Measurements from ENCODE around the gene RPL4. TPM values are rescaled to one million over a fixed set of nuclear protein-coding genes. Genes with fewer than 3 reads are reported as not detected.
A peak's percentile ranks its signal among the peaks of the same experiment; 100 is the strongest.

RPL4 gene
- total and polyA plus RNA-seq, 9 of the 15 experiments (the other 6 are each of a cell fraction or from before 2014, with no cell fraction given) = 2,055 to 7,760 (median 5,069) TPM

DNA sequence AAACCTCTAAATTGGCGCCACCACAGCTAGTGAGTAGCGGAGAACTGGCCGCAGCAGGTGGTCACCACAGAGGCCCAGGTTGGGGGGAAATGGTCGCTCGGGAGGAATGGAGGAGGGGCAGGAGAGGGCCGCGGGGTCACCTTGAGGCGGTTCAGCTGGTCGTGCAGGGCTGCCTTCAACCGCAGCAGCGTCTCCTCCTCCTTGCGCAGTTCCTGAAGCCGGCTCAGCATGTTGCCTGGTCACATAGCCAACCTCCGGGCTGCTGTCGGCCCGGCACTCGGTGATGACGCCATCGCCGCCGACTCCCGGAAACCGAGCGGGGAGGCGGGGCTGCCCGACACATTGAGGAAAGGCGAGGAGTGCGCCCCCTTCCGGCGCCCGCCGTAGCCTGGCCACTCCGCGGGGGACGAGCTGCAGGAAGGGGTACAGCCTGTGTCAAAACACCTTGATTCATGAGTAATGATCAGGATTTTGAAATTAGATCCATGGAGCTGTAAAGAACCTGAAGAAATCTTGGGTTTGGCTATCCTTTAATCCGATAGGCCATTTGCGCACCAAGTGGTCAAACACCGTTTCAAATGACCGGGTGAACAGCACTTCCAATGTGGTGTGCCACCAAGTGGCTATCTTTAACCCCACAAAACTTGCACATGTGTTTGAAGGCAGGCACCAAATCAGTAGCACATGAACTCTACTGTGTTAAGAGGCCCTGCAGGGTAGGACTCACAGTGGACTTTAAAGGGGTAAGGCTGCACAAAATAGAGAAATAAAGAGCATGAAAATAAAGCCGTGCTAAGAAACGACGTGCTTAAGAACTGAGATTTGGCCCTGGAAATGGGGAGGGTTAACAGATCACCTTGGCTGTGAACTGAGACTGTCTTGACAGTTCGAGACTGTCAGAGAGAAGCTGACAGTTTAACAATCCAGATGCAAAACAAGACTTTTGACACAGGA is 6.9 kb downstream of the RPL4 start, which contains the start of gene SNAPC5 (continued):
- TF ChIP-seq, protein P1, sequence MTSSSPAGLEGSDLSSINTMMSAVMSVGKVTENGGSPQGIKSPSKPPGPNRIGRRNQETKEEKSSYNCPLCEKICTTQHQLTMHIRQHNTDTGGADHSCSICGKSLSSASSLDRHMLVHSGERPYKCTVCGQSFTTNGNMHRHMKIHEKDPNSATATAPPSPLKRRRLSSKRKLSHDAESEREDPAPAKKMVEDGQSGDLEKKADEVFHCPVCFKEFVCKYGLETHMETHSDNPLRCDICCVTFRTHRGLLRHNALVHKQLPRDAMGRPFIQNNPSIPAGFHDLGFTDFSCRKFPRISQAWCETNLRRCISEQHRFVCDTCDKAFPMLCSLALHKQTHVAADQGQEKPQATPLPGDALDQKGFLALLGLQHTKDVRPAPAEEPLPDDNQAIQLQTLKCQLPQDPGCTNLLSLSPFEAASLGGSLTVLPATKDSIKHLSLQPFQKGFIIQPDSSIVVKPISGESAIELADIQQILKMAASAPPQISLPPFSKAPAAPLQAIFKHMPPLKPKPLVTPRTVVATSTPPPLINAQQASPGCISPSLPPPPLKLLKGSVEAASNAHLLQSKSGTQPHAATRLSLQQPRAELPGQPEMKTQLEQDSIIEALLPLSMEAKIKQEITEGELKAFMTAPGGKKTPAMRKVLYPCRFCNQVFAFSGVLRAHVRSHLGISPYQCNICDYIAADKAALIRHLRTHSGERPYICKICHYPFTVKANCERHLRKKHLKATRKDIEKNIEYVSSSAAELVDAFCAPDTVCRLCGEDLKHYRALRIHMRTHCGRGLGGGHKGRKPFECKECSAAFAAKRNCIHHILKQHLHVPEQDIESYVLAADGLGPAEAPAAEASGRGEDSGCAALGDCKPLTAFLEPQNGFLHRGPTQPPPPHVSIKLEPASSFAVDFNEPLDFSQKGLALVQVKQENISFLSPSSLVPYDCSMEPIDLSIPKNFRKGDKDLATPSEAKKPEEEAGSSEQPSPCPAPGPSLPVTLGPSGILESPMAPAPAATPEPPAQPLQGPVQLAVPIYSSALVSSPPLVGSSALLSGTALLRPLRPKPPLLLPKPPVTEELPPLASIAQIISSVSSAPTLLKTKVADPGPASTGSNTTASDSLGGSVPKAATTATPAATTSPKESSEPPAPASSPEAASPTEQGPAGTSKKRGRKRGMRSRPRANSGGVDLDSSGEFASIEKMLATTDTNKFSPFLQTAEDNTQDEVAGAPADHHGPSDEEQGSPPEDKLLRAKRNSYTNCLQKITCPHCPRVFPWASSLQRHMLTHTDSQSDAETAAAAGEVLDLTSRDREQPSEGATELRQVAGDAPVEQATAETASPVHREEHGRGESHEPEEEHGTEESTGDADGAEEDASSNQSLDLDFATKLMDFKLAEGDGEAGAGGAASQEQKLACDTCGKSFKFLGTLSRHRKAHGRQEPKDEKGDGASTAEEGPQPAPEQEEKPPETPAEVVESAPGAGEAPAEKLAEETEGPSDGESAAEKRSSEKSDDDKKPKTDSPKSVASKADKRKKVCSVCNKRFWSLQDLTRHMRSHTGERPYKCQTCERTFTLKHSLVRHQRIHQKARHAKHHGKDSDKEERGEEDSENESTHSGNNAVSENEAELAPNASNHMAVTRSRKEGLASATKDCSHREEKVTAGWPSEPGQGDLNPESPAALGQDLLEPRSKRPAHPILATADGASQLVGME (CRISPR knock-in tag; IDR thresholded peaks at IDR 0.05) = no peak
- TF ChIP-seq, protein P2, sequence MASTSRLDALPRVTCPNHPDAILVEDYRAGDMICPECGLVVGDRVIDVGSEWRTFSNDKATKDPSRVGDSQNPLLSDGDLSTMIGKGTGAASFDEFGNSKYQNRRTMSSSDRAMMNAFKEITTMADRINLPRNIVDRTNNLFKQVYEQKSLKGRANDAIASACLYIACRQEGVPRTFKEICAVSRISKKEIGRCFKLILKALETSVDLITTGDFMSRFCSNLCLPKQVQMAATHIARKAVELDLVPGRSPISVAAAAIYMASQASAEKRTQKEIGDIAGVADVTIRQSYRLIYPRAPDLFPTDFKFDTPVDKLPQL (IDR thresholded peaks at IDR 0.05; ENCODE audit: extremely low read depth, insufficient read length) = no peak
- TF ChIP-seq ESRRB (CRISPR knock-in tag; IDR thresholded peaks at IDR 0.05; ENCODE audit: borderline replicate concordance) = no peak
- peak; percentile 91 for TF ChIP-seq RB1 (IDR thresholded peaks at IDR 0.05; ENCODE audit: low read depth)
- no peak for TF ChIP-seq ZC3H11A (IDR thresholded peaks at IDR 0.05; ENCODE audit: low read depth, low read length)
- TF ChIP-seq SUPT5H (IDR thresholded peaks at IDR 0.05) = peak; percentile 76
- TF ChIP-seq FOXM1 (IDR thresholded peaks at IDR 0.05; ENCODE audit: low read depth) = no peak
- peak; percentile 81; the same call in 1 of the 2 replicates for TF ChIP-seq FOXM1 (CRISPR knock-in tag; IDR thresholded peaks at IDR 0.05; ENCODE audit: low read depth)
- TF ChIP-seq, protein P3, sequence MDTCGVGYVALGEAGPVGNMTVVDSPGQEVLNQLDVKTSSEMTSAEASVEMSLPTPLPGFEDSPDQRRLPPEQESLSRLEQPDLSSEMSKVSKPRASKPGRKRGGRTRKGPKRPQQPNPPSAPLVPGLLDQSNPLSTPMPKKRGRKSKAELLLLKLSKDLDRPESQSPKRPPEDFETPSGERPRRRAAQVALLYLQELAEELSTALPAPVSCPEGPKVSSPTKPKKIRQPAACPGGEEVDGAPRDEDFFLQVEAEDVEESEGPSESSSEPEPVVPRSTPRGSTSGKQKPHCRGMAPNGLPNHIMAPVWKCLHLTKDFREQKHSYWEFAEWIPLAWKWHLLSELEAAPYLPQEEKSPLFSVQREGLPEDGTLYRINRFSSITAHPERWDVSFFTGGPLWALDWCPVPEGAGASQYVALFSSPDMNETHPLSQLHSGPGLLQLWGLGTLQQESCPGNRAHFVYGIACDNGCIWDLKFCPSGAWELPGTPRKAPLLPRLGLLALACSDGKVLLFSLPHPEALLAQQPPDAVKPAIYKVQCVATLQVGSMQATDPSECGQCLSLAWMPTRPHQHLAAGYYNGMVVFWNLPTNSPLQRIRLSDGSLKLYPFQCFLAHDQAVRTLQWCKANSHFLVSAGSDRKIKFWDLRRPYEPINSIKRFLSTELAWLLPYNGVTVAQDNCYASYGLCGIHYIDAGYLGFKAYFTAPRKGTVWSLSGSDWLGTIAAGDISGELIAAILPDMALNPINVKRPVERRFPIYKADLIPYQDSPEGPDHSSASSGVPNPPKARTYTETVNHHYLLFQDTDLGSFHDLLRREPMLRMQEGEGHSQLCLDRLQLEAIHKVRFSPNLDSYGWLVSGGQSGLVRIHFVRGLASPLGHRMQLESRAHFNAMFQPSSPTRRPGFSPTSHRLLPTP (IDR thresholded peaks at IDR 0.05; ENCODE audit: borderline replicate concordance, extremely low read depth, insufficient read length) = no peak
- TF ChIP-seq, protein P4, sequence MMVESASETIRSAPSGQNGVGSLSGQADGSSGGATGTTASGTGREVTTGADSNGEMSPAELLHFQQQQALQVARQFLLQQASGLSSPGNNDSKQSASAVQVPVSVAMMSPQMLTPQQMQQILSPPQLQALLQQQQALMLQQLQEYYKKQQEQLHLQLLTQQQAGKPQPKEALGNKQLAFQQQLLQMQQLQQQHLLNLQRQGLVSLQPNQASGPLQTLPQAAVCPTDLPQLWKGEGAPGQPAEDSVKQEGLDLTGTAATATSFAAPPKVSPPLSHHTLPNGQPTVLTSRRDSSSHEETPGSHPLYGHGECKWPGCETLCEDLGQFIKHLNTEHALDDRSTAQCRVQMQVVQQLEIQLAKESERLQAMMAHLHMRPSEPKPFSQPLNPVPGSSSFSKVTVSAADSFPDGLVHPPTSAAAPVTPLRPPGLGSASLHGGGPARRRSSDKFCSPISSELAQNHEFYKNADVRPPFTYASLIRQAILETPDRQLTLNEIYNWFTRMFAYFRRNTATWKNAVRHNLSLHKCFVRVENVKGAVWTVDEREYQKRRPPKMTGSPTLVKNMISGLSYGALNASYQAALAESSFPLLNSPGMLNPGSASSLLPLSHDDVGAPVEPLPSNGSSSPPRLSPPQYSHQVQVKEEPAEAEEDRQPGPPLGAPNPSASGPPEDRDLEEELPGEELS (CRISPR knock-in tag; IDR thresholded peaks at IDR 0.05; ENCODE audit: borderline replicate concordance) = peak; percentile 86; the same call in 1 of the 2 replicates
- TF ChIP-seq SIX5 (IDR thresholded peaks at IDR 0.05; ENCODE audit: borderline replicate concordance in 1 of 2, insufficient read depth in 1 of 2, low read depth in 1 of 2, low read length in 2 of 2) = peak in 1 of 2 experiments; percentile 27; a peak in 1 of 4 replicates
- TF ChIP-seq PHB (CRISPR knock-in tag; IDR thresholded peaks at IDR 0.05) = no peak
- TF ChIP-seq TEAD1 (CRISPR knock-in tag; IDR thresholded peaks at IDR 0.05) = peak; percentile 79 to 83
- TF ChIP-seq RAD21 (CRISPR knock-in tag; conservative IDR thresholded peaks at IDR 0.05 in 1 of 2, IDR thresholded peaks at IDR 0.05 in 1 of 2) = peak; percentile 53 to 70
